Fibroblast of lung (primary cell): ENCODE data around the gene TAX1BP1.

Source experiments
- CTCF ChIP-seq, 2 donors: IDR thresholded peaks in 1 of 2; conservative IDR thresholded peaks in 1 of 2; 1 replicate in 1 of 2; 2 replicates in 1 of 2; pipeline ENCODE4 v1.5.1; 2011 to 2012; ENCODE audit warnings: low read length in 2 of 2, control low read depth in 1 of 2, inconsistent platforms in 1 of 2, low read depth in 1 of 2, mild to moderate bottlenecking in 1 of 2
- EZH2 ChIP-seq: IDR thresholded peaks from 2 replicates; pipeline ENCODE4 v1.5.1; 2012; ENCODE audit warnings: low read length, control low read depth, mild to moderate bottlenecking; ENCODE audit errors: missing control alignments

DNA sequence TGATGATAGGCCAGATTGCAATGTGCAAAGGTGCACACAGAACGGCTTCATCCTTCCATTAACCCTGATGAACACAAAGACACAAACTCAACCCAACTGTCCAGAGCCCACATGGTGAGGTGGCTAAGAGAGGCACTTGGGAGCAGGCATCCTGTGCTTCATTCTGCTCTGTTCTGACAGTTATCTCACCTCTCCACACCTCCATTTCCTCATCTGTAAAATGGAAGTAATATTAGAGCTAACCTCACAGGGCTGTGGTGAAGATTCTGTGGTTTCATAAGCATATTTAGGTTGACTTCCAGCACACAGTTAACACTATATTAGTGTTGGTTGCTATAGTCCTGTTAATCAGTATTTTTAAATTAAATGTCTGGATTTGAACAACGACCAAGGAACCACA lies 126.3 kb downstream of the TAX1BP1 start:
- TF ChIP-seq EZH2 (no peak), CTCF (conservative IDR thresholded peaks at IDR 0.05 in 1 of 2, IDR thresholded peaks at IDR 0.05 in 1 of 2; ENCODE audit: low read depth in 1 of 2, low read length in 2 of 2) (no peak)
